Neural crest cell (in vitro differentiated cells): Measurements from ENCODE around the gene TSHZ2. TPM values are rescaled to one million over a fixed set of nuclear protein-coding genes. Genes with fewer than 3 reads are reported as not detected.

Experiments used
- DNase-seq: peaks from one replicate; pipeline ENCODE4 v3.0.0; 2021; ENCODE audit warnings: low read depth, mixed read lengths, low spot score
- H3K27ac Mint-ChIP-seq: one replicate; pipeline ENCODE4 v1.8.0; 2021; ENCODE audit warnings: mild to moderate bottlenecking, mixed read lengths; ENCODE audit not compliant: unreplicated experiment
- H3K27me3 Mint-ChIP-seq: 2 replicates; pipeline ENCODE4 v1.8.0; 2021; ENCODE audit warnings: low read depth, mild to moderate bottlenecking, mixed read lengths
- H3K36me3 Mint-ChIP-seq: 2 replicates; pipeline ENCODE4 v1.8.0; 2021; ENCODE audit warnings: low read depth, mild to moderate bottlenecking, mixed read lengths
- H3K4me1 Mint-ChIP-seq: 2 replicates; pipeline ENCODE4 v1.8.0; 2021; ENCODE audit warnings: mixed read lengths
- H3K4me3 Mint-ChIP-seq: one replicate; pipeline ENCODE4 v1.8.0; 2021; ENCODE audit warnings: mild to moderate bottlenecking, mixed read lengths
- H3K9me3 Mint-ChIP-seq: 2 replicates; pipeline ENCODE4 v1.8.0; 2021; ENCODE audit warnings: mixed read lengths
- CTCF ChIP-seq: fragments of 200-600 bp; sonication (generic); conservative IDR thresholded peaks from 2 replicates; pipeline ENCODE4 v1.5.0; 2021; ENCODE audit warnings: antibody characterized with exemption, mild to moderate bottlenecking
- total RNA-seq: library from RNA; stranded (reverse); gene quantifications from 2 replicates; pipeline ENCODE4 v1.2.1, GENCODE V29; 2021

The TSHZ2 gene
- total RNA-seq, 1 donor from 2014 or later: 6.4 TPM

- H3K9me3 Mint-ChIP-seq: no peaks in the 10 kb centered on the region
These were observed 20.5 kb downstream of the TSHZ2 start for GRCh38 chr20:52992632-52993031.

GRCh38 chr20:52993076-52993475 is 20.9 kb downstream of the TSHZ2 start:
- no peak for DNase-seq
- Mint-ChIP-seq H3K27me3 (no peaks in the 10 kb centered on the region), H3K9me3 (no peaks in the 10 kb centered on the region), H3K4me1 (peaks cover 24% of the 10 kb centered on the region), H3K27ac (no peak overlapping the region), H3K36me3 (no peaks in the 10 kb centered on the region), H3K4me3 (no peak overlapping the region)
- TF ChIP-seq CTCF: no peak

More at GRCh38 chr20:52992632-52993031, 20.5 kb downstream of the TSHZ2 start:
- no peak for DNase-seq
- Mint-ChIP-seq H3K4me1 (peaks cover 24% of the 10 kb centered on the region), H3K27me3 (no peaks in the 10 kb centered on the region), H3K27ac (no peak overlapping the region), H3K36me3 (no peaks in the 10 kb centered on the region), H3K4me3 (no peak overlapping the region)
- TF ChIP-seq CTCF: no peak

DNA sequence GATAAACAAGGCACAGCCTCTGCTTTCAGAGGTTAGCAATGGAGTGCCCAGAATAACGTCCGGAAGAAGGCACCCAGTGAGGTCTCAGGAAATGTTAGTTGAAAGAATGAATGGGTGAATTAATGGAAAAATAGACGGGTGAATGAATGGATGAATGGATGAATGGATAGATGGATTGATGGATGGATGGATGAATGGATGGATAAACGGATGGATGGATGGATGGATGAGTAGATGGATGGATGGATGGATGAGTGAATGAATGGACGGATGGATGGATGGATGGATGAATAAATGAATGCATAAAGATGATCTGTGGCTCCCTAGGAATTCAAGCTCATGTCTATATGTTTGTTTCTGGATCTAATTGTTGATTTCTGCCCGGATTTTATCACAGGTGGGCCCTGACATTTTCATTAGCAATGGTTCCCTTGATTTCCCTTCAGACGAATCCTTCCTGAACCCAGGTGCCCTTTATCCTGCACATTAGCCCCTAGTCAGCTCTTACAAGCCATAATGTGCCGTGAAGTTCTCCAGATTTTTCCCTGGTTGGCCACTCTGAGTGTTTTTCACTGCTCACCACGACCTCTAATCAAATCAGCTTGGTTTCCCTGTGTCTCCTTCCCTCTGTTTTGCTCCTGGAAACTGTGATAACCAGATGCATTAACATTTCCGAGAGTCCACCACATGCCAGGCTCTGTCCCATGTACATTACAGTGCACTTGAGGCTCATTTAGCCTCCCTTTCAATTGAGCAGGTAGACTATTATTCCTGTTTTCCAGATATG is 22.2 kb downstream of the TSHZ2 start:
- Mint-ChIP-seq H3K4me1 (peaks cover 24% of the 10 kb centered on the region), H3K9me3 (no peaks in the 10 kb centered on the region), H3K36me3 (no peaks in the 10 kb centered on the region), H3K27ac (no peak overlapping the region), H3K4me3 (no peak overlapping the region), H3K27me3 (no peaks in the 10 kb centered on the region)
- no peak for DNase-seq
- TF ChIP-seq CTCF: no peak

DNA sequence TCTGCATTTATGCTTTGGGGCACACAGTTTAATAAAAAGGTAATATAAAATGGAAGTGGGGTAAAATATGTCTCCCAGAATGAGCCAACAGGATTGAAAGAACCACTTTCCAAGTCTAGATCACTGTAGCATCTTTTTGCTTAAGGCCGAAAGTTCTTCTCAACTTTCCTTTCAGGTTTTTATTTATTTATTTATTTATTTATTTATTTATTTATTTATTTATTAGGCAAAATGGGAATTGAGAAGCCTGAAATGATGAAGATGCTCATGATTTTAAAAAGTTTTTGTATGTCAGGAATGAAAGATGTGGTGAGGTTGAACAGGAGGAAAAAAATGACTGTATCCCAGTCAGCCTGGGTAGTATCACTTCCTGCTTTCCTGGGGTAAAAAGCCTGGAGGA is 24.0 kb downstream of the TSHZ2 start:
- Mint-ChIP-seq H3K9me3 (no peaks in the 10 kb centered on the region), H3K27me3 (no peaks in the 10 kb centered on the region), H3K36me3 (no peaks in the 10 kb centered on the region), H3K27ac (no peak overlapping the region), H3K4me3 (no peak overlapping the region), H3K4me1 (peaks cover 31% of the 10 kb centered on the region)
- TF ChIP-seq CTCF: no peak
- no peak for DNase-seq

DNA sequence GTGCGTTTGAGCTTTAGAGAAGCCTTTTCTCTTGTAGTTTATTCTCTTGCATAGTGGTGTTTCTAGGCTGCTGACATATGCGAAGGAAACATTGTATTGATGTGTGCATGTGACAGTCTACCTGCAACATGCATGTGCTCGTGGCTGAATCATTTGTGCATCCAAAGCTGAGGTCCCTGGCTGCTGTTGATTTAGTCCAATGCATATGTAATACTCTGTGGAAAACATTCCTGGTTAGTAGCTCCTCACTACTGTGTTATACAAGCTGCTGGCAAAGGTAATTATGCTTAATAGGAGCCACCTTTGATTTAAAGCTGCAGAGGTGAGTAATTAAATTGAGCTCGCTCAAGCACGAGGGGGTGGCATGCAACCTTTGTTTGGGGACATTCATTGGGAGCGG is 24.5 kb downstream of the TSHZ2 start:
- Mint-ChIP-seq H3K27ac (no peak overlapping the region), H3K36me3 (no peaks in the 10 kb centered on the region), H3K4me3 (no peak overlapping the region), H3K4me1 (peaks cover 36% of the 10 kb centered on the region), H3K9me3 (no peaks in the 10 kb centered on the region), H3K27me3 (no peaks in the 10 kb centered on the region)
- no peak for DNase-seq
- no peak for TF ChIP-seq CTCF
